Mucosa of descending colon (tissue), 3 donors: Measurements from ENCODE around the gene KPTN. TPM values are rescaled to one million over a fixed set of nuclear protein-coding genes. Genes with fewer than 3 reads are reported as not detected.

ENCODE experiments used
- ATAC-seq: fragments of 200-7000 bp; cut with Tn5 transposase; one replicate; pipeline ENCODE4 v1.9.1; 2020; ENCODE audit warnings: mild to moderate bottlenecking, moderate library complexity
- DNase-seq, 3 donors: peaks; one replicate each; pipeline ENCODE4 v3.0.0-alpha.2; 2020
- H3K36me3 ChIP-seq: fragments of 200-600 bp; one replicate; pipeline ENCODE4 v1.8.0; 2021; ENCODE audit warnings: low read depth, mild to moderate bottlenecking
- H3K4me1 ChIP-seq: fragments of 200-600 bp; one replicate; pipeline ENCODE4 v1.8.0; 2021; ENCODE audit warnings: low read depth, mild to moderate bottlenecking
- H3K4me3 ChIP-seq: fragments of 200-600 bp; one replicate; pipeline ENCODE4 v1.8.0; 2021; ENCODE audit warnings: mild to moderate bottlenecking
- H3K9me3 ChIP-seq: fragments of 200-600 bp; one replicate; pipeline ENCODE4 v1.8.0; 2021; ENCODE audit warnings: mild to moderate bottlenecking
- intact Hi-C, 2 donors: fragments of 100-400 bp; cut with DNase I in 1 of 2; cut with micrococcal nuclease in 1 of 2; formaldehyde crosslinking; loops; one replicate each; pipeline versions ENCODE4 v1.11.0 to v1.11.1; 2022; cut with DNase I, micrococcal nuclease
- total RNA-seq, 3 donors: library from RNA; stranded (reverse); fragmentation: NEBNext Ultra II Directional in 2 of 3; extraction: Animal tissue kit (Norgen Biotek cat#: 25700) in 2 of 3; gene quantifications; one replicate each; pipeline versions ENCODE4 v1.2.1 to v1.2.4, GENCODE V29; 2021 to 2023
- TF ChIP-seq, protein P1 (sequence below): fragments of 200-600 bp; IDR thresholded peaks from one replicate; pipeline ENCODE4 v1.8.0; 2022; ENCODE audit warnings: antibody characterized with exemption, mild to moderate bottlenecking
- donor health status: DM: no; HTN: no; CAD: no; lungs with moderate emphysema.
- donor health status: DM: no; HTN: no; CAD: no.
- donor health status: DM: no; HTN: yes; CAD: no.

The KPTN gene
- total RNA-seq, 3 donors from 2014 or later = 5.5 to 8.9 (median 8.9) TPM

DNA sequence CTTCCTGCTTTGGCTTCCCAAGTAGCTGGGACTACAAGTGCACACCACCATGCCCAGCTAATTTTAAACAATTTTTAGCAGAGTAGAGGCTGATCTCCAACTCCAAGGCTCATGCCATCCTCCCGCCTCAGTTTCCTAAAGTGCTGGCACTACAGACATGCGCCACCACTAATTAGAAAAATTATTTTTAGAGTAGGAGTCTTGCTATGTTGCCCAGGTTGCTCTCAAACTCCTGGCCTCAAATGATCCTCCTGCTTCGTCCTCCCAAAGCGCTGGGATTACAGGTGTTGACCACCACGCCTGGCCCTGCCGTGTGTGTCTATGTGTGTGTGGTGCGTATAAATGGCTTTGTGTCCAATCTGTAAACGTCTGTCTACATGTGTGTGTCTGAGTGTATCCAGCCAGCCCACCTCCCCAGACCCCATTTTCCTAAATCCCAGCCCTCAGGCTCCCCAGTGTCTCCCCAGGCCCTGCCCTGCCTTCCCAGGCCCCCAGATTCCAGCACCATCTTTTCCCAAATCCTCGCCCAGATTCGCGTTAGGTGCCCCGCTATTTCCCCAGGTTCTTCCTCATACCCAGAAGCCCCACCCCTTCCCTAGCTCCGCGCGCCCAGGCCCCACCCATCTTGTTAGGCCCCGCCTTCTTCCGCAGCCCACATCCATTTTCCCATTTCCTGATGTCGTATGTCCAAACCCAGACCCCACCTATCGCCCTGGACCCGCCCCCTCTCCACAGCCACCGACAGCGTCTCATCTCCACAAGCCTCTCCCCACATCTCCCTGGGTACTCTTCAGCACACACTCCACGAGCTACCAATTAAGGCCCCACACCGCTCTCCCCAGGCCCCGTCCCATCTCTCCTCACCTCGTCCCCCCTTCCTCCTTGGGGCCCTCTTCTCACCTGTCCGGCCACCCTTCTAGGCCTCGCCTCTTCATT, 37.2 kb downstream of the KPTN start:
- no peak overlapping the region for H3K4me3 ChIP-seq
- peak; percentile 75 for ATAC-seq
- no peaks in the 10 kb centered on the region for H3K36me3 ChIP-seq
- H3K4me1 ChIP-seq = peaks cover 9% of the 10 kb centered on the region
- no peaks in the 10 kb centered on the region for H3K9me3 ChIP-seq
- intact Hi-C loops = no loop called here
- TF ChIP-seq, protein P1, sequence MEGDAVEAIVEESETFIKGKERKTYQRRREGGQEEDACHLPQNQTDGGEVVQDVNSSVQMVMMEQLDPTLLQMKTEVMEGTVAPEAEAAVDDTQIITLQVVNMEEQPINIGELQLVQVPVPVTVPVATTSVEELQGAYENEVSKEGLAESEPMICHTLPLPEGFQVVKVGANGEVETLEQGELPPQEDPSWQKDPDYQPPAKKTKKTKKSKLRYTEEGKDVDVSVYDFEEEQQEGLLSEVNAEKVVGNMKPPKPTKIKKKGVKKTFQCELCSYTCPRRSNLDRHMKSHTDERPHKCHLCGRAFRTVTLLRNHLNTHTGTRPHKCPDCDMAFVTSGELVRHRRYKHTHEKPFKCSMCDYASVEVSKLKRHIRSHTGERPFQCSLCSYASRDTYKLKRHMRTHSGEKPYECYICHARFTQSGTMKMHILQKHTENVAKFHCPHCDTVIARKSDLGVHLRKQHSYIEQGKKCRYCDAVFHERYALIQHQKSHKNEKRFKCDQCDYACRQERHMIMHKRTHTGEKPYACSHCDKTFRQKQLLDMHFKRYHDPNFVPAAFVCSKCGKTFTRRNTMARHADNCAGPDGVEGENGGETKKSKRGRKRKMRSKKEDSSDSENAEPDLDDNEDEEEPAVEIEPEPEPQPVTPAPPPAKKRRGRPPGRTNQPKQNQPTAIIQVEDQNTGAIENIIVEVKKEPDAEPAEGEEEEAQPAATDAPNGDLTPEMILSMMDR = no peak
- DNase-seq = peak; percentile 39 to 64 (median 63)

DNA sequence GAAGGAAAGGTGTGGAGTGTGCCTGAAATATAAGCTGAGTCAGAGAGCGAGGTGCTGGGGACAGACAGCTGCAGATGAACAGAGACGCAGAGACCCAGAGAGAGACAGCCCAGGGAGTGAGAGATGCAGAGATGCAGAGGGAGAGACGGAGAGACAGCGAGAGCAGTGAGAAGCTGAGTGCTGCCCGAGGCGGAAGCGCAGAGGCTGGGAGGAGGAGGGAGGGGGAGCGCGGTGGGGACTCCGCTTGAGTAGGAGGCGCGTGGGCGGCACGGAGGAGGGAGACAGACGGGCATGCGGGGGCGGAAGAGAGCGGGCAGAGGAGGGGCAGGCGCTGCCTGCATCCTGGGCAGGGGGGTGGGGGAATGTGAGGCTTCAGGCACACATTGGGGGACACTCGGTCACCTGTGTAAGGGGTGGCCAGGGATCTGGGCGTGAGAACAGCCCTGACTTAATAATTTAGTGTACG, 38.0 kb downstream of the KPTN start:
- TF ChIP-seq, protein P1 = no peak
- intact Hi-C loops = no loop called here

DNA sequence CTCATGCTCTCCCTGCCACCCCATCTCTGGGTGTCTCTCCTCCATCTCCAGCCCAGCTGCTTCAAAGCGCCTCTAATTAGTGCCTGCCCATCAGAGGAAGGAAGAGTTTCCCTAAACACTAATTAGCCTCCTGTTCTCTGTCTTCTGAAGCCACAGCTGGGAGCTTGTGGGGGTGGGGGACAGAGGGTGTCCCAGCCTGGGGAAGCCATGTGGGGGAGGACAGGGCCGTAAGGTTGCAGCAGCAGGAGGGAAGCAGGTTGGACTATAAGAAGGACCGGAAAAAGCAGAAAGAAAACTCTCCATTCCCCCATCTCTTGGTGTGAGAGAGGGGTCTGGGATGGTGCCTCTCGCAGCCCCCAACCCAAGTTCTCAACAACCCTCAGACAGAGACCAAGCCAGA, 38.5 kb downstream of the KPTN start:
- intact Hi-C loops = no loop called here

More for the DNA sequence above, 38.0 kb downstream of the KPTN start:
- Histone ChIP-seq H3K36me3 (no peaks in the 10 kb centered on the region), H3K4me3 (no peak overlapping the region), H3K9me3 (no peaks in the 10 kb centered on the region), H3K4me1 (peaks cover 9% of the 10 kb centered on the region)
- DNase-seq (peak; percentile 51 to 76 (median 55)), ATAC-seq (peak; percentile 62)

DNA sequence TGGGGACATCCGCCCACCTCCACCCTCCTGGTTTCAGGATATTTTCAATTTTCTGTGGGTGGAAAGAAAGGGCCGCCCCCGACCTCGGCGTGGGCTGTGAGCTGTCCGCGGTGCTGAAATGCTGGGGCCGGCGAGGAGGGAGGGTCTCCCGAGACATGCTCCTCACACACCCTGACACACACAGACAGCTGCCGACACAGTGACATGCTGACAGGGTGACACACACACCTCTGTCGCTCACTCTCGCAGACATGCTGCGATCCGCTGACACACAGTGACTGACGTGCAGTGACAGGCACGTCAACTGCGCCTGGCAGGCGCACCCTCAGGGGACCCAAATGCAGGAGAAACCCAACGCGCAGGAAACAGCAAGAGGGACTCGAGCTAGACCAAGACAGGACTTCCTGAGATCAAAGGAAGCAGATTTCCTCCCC, 39.6 kb downstream of the KPTN start:
- ATAC-seq (no peak), DNase-seq (no peak)
- TF ChIP-seq, protein P1 = no peak
- Histone ChIP-seq H3K4me1 (peaks cover 9% of the 10 kb centered on the region), H3K36me3 (no peaks in the 10 kb centered on the region), H3K4me3 (no peak overlapping the region), H3K9me3 (no peaks in the 10 kb centered on the region)
- intact Hi-C loops = no loop called here

More for the DNA sequence above, 38.5 kb downstream of the KPTN start:
- no peak for ATAC-seq
- H3K36me3 ChIP-seq = no peaks in the 10 kb centered on the region
- DNase-seq = no peak
- TF ChIP-seq, protein P1 = no peak
- H3K4me1 ChIP-seq = peaks cover 9% of the 10 kb centered on the region
- no peak overlapping the region for H3K4me3 ChIP-seq
- no peaks in the 10 kb centered on the region for H3K9me3 ChIP-seq

DNA sequence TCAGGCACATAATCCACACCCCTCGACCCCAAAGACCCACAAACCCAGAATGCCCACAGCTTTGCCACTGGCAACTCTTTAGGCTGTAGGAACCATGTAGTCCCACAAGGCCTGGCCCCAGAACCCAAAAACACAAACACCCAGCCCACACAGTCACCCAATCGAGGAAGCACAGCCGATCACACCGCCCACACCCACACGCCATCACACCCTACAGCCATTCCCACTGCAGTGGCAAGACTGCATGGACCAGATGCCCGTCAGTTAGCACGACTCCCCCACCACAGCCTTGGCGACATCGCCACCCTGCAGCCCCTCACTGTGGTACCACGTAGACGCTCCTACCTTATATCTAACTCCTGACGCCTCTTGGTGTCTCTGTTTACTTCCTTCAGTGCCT, 40.7 kb downstream of the KPTN start:
- TF ChIP-seq, protein P1 = no peak
- intact Hi-C loops = no loop called here
- H3K4me3 ChIP-seq = no peak overlapping the region
- DNase-seq (no peak), ATAC-seq (no peak)
- peaks cover 9% of the 10 kb centered on the region for H3K4me1 ChIP-seq
- H3K9me3 ChIP-seq = no peaks in the 10 kb centered on the region
- no peaks in the 10 kb centered on the region for H3K36me3 ChIP-seq
